Prostate gland (tissue), 2 donors: ENCODE results near the gene APOL2.

Source experiments
- CTCF ChIP-seq, 4 experiments: fragments of 200-600 bp in 2 of 4; fragments of 450-650 bp in 2 of 4; sonication (generic) in 2 of 4; IDR thresholded peaks; 1 replicate in 3 of 4; 2 replicates in 1 of 4; pipeline ENCODE4 v1.5.1; 2016 to 2019; ENCODE audit warnings: antibody characterized with exemption in 4 of 4, mild to moderate bottlenecking in 2 of 4, moderate library complexity in 2 of 4
- POLR2A ChIP-seq: fragments of 450-650 bp; IDR thresholded peaks from one replicate; pipeline ENCODE4 v1.6.1; 2016; ENCODE audit warnings: antibody characterized with exemption, mild to moderate bottlenecking

GRCh38 chr22:36239150-36239400 lies 252 bp downstream of the APOL2 start:
- TF ChIP-seq POLR2A, result no peak
- no peak for TF ChIP-seq CTCF (IDR thresholded peaks at IDR 0.05)
